B cell (primary cell): Measurements from ENCODE around the gene AGO3. TPM values are rescaled to one million over a fixed set of nuclear protein-coding genes. Genes with fewer than 3 reads are reported as not detected.

Source experiments
- ATAC-seq: fragments of 200-7000 bp; cut with Tn5 transposase; one replicate; pipeline ENCODE4 v1.10.0; 2021; ENCODE audit warnings: low read depth, mild to moderate bottlenecking, moderate number of reproducible peaks, moderate library complexity
- CTCF ChIA-PET: fragments of 350-600 bp; sonication (Branson Sonifier 250); formaldehyde crosslinking; loops from one replicate; lab custom pipeline; 2021; ENCODE audit warnings: antibody characterized with exemption, inconsistent platforms; lab: Charles Lee
- POLR2A ChIA-PET: fragments of 350-600 bp; sonication (Branson Sonifier 250); formaldehyde crosslinking; loops from one replicate; lab custom pipeline; 2021; ENCODE audit warnings: antibody characterized with exemption; lab: Charles Lee
- DNase-seq: peaks from one replicate; pipeline ENCODE4 v3.0.0; 2013
- H2AFZ ChIP-seq: 2 replicates; pipeline ENCODE4 v1.6.1; 2012; ENCODE audit warnings: mild to moderate bottlenecking, low read depth, low read length; ENCODE audit not compliant: insufficient read depth, poor library complexity, severe bottlenecking
- H3K27ac ChIP-seq, 2 donors: 1 replicate in 1 of 2; 2 replicates in 1 of 2; pipeline ENCODE4 v1.5.1; 2012 to 2013; ENCODE audit warnings: low read length in 2 of 2, mild to moderate bottlenecking in 2 of 2, moderate library complexity in 1 of 2
- H3K27me3 ChIP-seq, 4 experiments: fragments of 200-600 bp in 1 of 4; sonication (generic) in 1 of 4; replicated peaks in 1 of 4; 1 replicate in 2 of 4; 2 replicates in 2 of 4; pipeline versions ENCODE4 v1.6.1 to v1.7.0; 2013 to 2016; ENCODE audit warnings: low read length in 3 of 4, mild to moderate bottlenecking in 2 of 4, mixed read lengths in 1 of 4, moderate library complexity in 1 of 4; ENCODE audit not compliant: insufficient read depth in 4 of 4, control insufficient read depth in 3 of 4; ENCODE audit errors: control extremely low read depth in 1 of 4
- H3K36me3 ChIP-seq, 2 experiments: replicated peaks in 1 of 2; 1 replicate in 1 of 2; 2 replicates in 1 of 2; pipeline versions ENCODE4 v1.6.1 to v1.7.1; 2013; ENCODE audit warnings: low read length in 1 of 2; ENCODE audit not compliant: insufficient read depth in 2 of 2, control insufficient read depth in 1 of 2; ENCODE audit errors: control extremely low read depth in 1 of 2, extremely low read depth in 1 of 2
- H3K4me1 ChIP-seq, 2 donors: fragments of 200-600 bp in 1 of 2; sonication (generic) in 1 of 2; 1 replicate in 1 of 2; 2 replicates in 1 of 2; pipeline versions ENCODE4 v1.5.1 to v1.6.1; 2013 to 2017; ENCODE audit warnings: low read length in 2 of 2; ENCODE audit not compliant: control insufficient read depth in 2 of 2, insufficient read depth in 2 of 2
- H3K4me2 ChIP-seq: replicated peaks from 2 replicates; pipeline ENCODE3; 2012; ENCODE audit warnings: mild to moderate bottlenecking, low read depth, low read length; ENCODE audit not compliant: poor library complexity, severe bottlenecking
- H3K4me3 ChIP-seq, 5 experiments: fragments of 200-600 bp in 1 of 5; sonication (generic) in 1 of 5; 1 replicate in 3 of 5; 2 replicates in 2 of 5; pipeline versions ENCODE4 v1.5.1 to v1.7.0; 2011 to 2016; ENCODE audit warnings: low read length in 4 of 5, mild to moderate bottlenecking in 4 of 5, low read depth in 2 of 5, control low read depth in 1 of 5, moderate library complexity in 1 of 5; ENCODE audit not compliant: insufficient read depth in 1 of 5; ENCODE audit errors: control extremely low read depth in 1 of 5, extremely low read depth in 1 of 5
- H3K79me2 ChIP-seq: fragments of 200-600 bp; sonication (generic); one replicate; pipeline ENCODE4 v1.6.0; 2016; ENCODE audit warnings: low read length; ENCODE audit not compliant: control insufficient read depth, insufficient read depth
- H3K9ac ChIP-seq: fragments of 200-600 bp; sonication (generic); 2 replicates; pipeline ENCODE4 v1.6.1; 2017; ENCODE audit warnings: mild to moderate bottlenecking, low read length, moderate library complexity
- H3K9me3 ChIP-seq, 3 donors: one replicate each; pipeline versions ENCODE4 v1.6.1 to v1.7.1; 2013; ENCODE audit warnings: low read length in 2 of 3; ENCODE audit not compliant: control insufficient read depth in 2 of 3, insufficient read depth in 1 of 3; ENCODE audit errors: control extremely low read depth in 1 of 3
- H4K20me1 ChIP-seq: 2 replicates; pipeline ENCODE4 v1.6.0; 2012; ENCODE audit warnings: mild to moderate bottlenecking, low read length; ENCODE audit not compliant: insufficient read depth, control insufficient read depth, poor library complexity, severe bottlenecking
- H3K27ac Mint-ChIP-seq: one replicate; pipeline ENCODE4 v1.8.0; 2021; ENCODE audit warnings: mixed read lengths
- H3K27me3 Mint-ChIP-seq: one replicate; pipeline ENCODE4 v1.8.0; 2021; ENCODE audit warnings: mixed read lengths
- H3K4me1 Mint-ChIP-seq: one replicate; pipeline ENCODE4 v1.8.0; 2021; ENCODE audit warnings: mixed read lengths
- H3K4me3 Mint-ChIP-seq: one replicate; pipeline ENCODE4 v1.8.0; 2021; ENCODE audit warnings: mixed read lengths
- H3K9me3 Mint-ChIP-seq: one replicate; pipeline ENCODE4 v1.8.0; 2022; ENCODE audit warnings: mixed read lengths; ENCODE audit not compliant: insufficient read depth
- CTCF ChIP-seq: fragments of 200-600 bp; IDR thresholded peaks from one replicate; pipeline ENCODE4 v1.8.0; 2022; ENCODE audit warnings: antibody characterized with exemption, mild to moderate bottlenecking
- EZH2 ChIP-seq: IDR thresholded peaks from 2 replicates; pipeline ENCODE4 v1.6.1; 2012; ENCODE audit warnings: borderline replicate concordance, low read depth, mild to moderate bottlenecking, moderate library complexity, low read length; ENCODE audit not compliant: insufficient read depth, poor library complexity, severe bottlenecking
- whole genome bisulfite sequencing: methylation state at CpG from one replicate; pipeline ENCODE4 v1.1.5; 2013; ENCODE audit warnings: missing lambda C conversion rate; ENCODE audit not compliant: insufficient coverage; 5-methylcytosine and 5-hydroxymethylcytosine counted together
- intact Hi-C: fragments of 100-400 bp; cut with micrococcal nuclease; formaldehyde crosslinking; loops from one replicate; pipeline ENCODE4 v1.10.0; 2022
- polyA plus RNA-seq: library from polyadenylated mRNA; depleted of rRNA; stranded (reverse); fragments of >200 nt; gene quantifications from 2 replicates; pipeline ENCODE4 v1.2.3, GENCODE V29; 2012
- total RNA-seq, 2 donors: library from RNA; stranded (reverse); fragments of 120-200 nt in 1 of 2; gene quantifications; 1 replicate in 1 of 2; 2 replicates in 1 of 2; pipeline versions ENCODE4 v1.2.3 to v1.2.4, GENCODE V29; 2013 to 2022

Gene AGO3
- total and polyA plus RNA-seq, 2 donors (not counting 1 experiment from before 2014, with no cell fraction given): 5.1 to 44.9 TPM

- Histone ChIP-seq H3K9me3 (peaks cover 0 to 3% (median 0%) of the 10 kb centered on the region in 3 donors), H3K79me2 (peaks cover 45% of the 10 kb centered on the region), H3K9ac (peak overlapping the region; percentile 94), H3K27ac (peak overlapping the region; percentile 50 to 92), H3K4me3 (peak overlapping the region in 4 of 5 experiments; percentile 83 to 98 (median 90)), H4K20me1 (no peaks in the 10 kb centered on the region), H2AFZ (peak overlapping the region; percentile 96), H3K4me1 (peaks cover 26 to 32% of the 10 kb centered on the region in 2 donors), H3K27me3 (peaks cover 0 to 24% (median 12%) of the 10 kb centered on the region in 4 experiments), H3K36me3 (peaks cover 0 to 22% of the 10 kb centered on the region in 2 experiments), H3K4me2 (peak overlapping the region; percentile 87)
- Mint-ChIP-seq H3K27me3 (peaks cover 16% of the 10 kb centered on the region), H3K4me1 (peaks cover 22% of the 10 kb centered on the region), H3K9me3 (no peaks in the 10 kb centered on the region), H3K27ac (peak overlapping the region; percentile 94), H3K4me3 (peak overlapping the region; percentile 97)
- ATAC-seq: peak; percentile 5
- ChIA-PET POLR2A (interaction anchor here (0.6 to 1.5 kb wide), 3 partner anchors 9 to 136 kb away, joined by 3 to 5 read pairs (median 4); partner anchors contain the start of gene THRAP3), CTCF (no interaction called here)
- 18% methylated on average over 7 of the region's 8 CpGs for WGBS
- DNase-seq: no peak
- TF ChIP-seq CTCF: no peak
- TF ChIP-seq EZH2: no peak
- intact Hi-C loops: loop anchor here (1.0 to 2.0 kb wide), 6 partner anchors 61 to 362 kb away; partner anchors contain the start of genes AGO1, AGO3, OSCP1 and THRAP3
Observed at GRCh38 chr1:36088265-36088576, 157.3 kb downstream of the AGO3 start.
